ENCODE data around the gene HINT3.

GRCh38 chr6:125930765-125931418, 25.7 kb upstream of the HINT3 start:
- TF ChIP-seq CTCF (IDR thresholded peaks at IDR 0.05) (no peak), POLR2A (IDR thresholded peaks at IDR 0.05) (no peak)
